Esophagus muscularis mucosa (tissue), 4 donors: ENCODE measurements around the gene RFC5. TPM values are rescaled to one million over a fixed set of nuclear protein-coding genes. Genes with fewer than 3 reads are reported as not detected.

Experiments
- DNase-seq: peaks from one replicate; pipeline ENCODE4 v3.0.0-alpha.2; 2017; ENCODE audit errors: extremely low spot score
- H3K27ac ChIP-seq, 4 donors: fragments of 200-600 bp; sonication (generic); replicated peaks in 1 of 4; 1 replicate in 3 of 4; 2 replicates in 1 of 4; pipeline ENCODE4 v1.5.1; 2016 to 2019; ENCODE audit warnings: mild to moderate bottlenecking in 1 of 4
- H3K27me3 ChIP-seq, 4 donors: fragments of 200-600 bp; sonication (generic); one replicate each; pipeline versions ENCODE4 v1.5.1 to v1.6.0; 2016 to 2019
- H3K36me3 ChIP-seq, 4 donors: fragments of 200-600 bp; sonication (generic); one replicate each; pipeline ENCODE4 v1.5.1; 2016 to 2019
- H3K4me1 ChIP-seq, 4 donors: fragments of 200-600 bp; sonication (generic); one replicate each; pipeline ENCODE4 v1.5.1; 2016 to 2019
- H3K4me3 ChIP-seq, 4 donors: fragments of 200-600 bp; sonication (generic); 1 replicate in 2 of 4; 2 replicates in 2 of 4; pipeline ENCODE4 v1.5.1; 2016 to 2019; ENCODE audit warnings: mild to moderate bottlenecking in 4 of 4, moderate library complexity in 1 of 4
- H3K9me3 ChIP-seq, 4 donors: fragments of 200-600 bp; sonication (generic); 1 replicate in 3 of 4; 2 replicates in 1 of 4; pipeline ENCODE4 v1.5.1; 2016 to 2019
- EP300 ChIP-seq: sonication (generic); formaldehyde crosslinking; IDR thresholded peaks from one replicate; pipeline ENCODE4 v1.6.1; 2017; ENCODE audit warnings: antibody characterized with exemption
- POLR2A ChIP-seq: fragments of 450-650 bp; IDR thresholded peaks from one replicate; pipeline ENCODE4 v1.6.1; 2017; ENCODE audit warnings: antibody characterized with exemption, moderate library complexity, mild to moderate bottlenecking, low read depth
- POLR2AphosphoS5 ChIP-seq, 2 donors: sonication (generic); formaldehyde crosslinking; IDR thresholded peaks; one replicate each; pipeline ENCODE4 v1.6.1; 2017; ENCODE audit warnings: antibody characterized with exemption in 2 of 2
- WGBS: methylation state at CpG from one replicate; pipeline ENCODE4 v1.1.5; 2018; 5-methylcytosine and 5-hydroxymethylcytosine counted together
- intact Hi-C: fragments of 100-400 bp; cut with DNase I; formaldehyde crosslinking; loops from one replicate; pipeline ENCODE4 v1.15.1; 2023
- total RNA-seq, 4 donors: library from RNA; depleted of rRNA; stranded (reverse); fragments of >200 nt; gene quantifications; one replicate each; pipeline versions ENCODE4 v1.1.0 to v1.2.1, GENCODE V29; 2016
- TF ChIP-seq, protein P1 (sequence below), 3 experiments: fragments of 200-600 bp in 2 of 3; fragments of 450-650 bp in 1 of 3; sonication (generic) in 2 of 3; IDR thresholded peaks; one replicate each; pipeline ENCODE4 v1.5.1; 2017 to 2019; ENCODE audit warnings: antibody characterized with exemption in 3 of 3, mild to moderate bottlenecking in 2 of 3, moderate library complexity in 1 of 3

RFC5 gene
- total RNA-seq, 4 donors from 2014 or later: 8.7 to 11.3 (median 10.0) TPM

- H3K4me1 ChIP-seq: peaks cover 58 to 75% (median 60%) of the 10 kb centered on the region in 4 donors
- no peaks in the 10 kb centered on the region for H3K27me3 ChIP-seq
- WGBS: 71% methylated on average over 13 of the region's 13 CpGs
- no peak overlapping the region for H3K4me3 ChIP-seq
- intact Hi-C loops: no loop called here
- no peaks in the 10 kb centered on the region for H3K9me3 ChIP-seq
- TF ChIP-seq, protein P1, sequence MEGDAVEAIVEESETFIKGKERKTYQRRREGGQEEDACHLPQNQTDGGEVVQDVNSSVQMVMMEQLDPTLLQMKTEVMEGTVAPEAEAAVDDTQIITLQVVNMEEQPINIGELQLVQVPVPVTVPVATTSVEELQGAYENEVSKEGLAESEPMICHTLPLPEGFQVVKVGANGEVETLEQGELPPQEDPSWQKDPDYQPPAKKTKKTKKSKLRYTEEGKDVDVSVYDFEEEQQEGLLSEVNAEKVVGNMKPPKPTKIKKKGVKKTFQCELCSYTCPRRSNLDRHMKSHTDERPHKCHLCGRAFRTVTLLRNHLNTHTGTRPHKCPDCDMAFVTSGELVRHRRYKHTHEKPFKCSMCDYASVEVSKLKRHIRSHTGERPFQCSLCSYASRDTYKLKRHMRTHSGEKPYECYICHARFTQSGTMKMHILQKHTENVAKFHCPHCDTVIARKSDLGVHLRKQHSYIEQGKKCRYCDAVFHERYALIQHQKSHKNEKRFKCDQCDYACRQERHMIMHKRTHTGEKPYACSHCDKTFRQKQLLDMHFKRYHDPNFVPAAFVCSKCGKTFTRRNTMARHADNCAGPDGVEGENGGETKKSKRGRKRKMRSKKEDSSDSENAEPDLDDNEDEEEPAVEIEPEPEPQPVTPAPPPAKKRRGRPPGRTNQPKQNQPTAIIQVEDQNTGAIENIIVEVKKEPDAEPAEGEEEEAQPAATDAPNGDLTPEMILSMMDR (IDR thresholded peaks at IDR 0.05): no peak
- TF ChIP-seq EP300 (no peak), POLR2AphosphoS5 (IDR thresholded peaks at IDR 0.05) (no peak), POLR2A (no peak)
- peaks cover 0 to 11% (median 8%) of the 10 kb centered on the region in 4 donors for H3K36me3 ChIP-seq
- peak overlapping the region; percentile 14 to 24 (median 14) for H3K27ac ChIP-seq
- DNase-seq: no peak
Measured at GRCh38 chr12:118055865-118056773, 39.6 kb downstream of the RFC5 start.

- peaks cover 48 to 72% (median 54%) of the 10 kb centered on the region in 4 donors for H3K4me1 ChIP-seq
Measured at GRCh38 chr12:118058227-118058626, 41.7 kb downstream of the RFC5 start.

DNA sequence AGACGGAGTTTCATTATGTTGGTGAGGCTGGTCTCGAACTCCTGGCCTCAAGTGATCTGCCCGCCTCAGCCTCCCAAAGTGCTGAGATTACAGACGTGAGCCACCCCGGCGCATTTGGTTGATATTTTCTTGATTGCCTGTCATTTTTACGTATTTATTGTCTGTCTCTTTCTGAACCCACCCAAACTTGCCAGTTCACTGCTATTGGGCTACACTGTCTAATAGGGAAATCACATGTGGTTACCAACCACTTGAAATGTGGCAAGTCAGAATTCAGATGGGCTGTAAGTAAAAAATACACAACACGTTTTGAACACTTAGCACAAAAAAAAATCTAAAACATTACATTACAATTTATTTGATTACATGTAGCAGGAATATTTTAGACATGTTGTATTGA is 42.4 kb downstream of the RFC5 start:
- no peak for TF ChIP-seq EP300
- TF ChIP-seq, protein P1 (IDR thresholded peaks at IDR 0.05): no peak
- no peak for TF ChIP-seq POLR2AphosphoS5 (IDR thresholded peaks at IDR 0.05)
- no peak for TF ChIP-seq POLR2A
- DNase-seq: no peak
- Histone ChIP-seq H3K9me3 (no peaks in the 10 kb centered on the region), H3K27ac (peak overlapping the region; percentile 96 to 97 (median 96)), H3K36me3 (no peaks in the 10 kb centered on the region), H3K4me3 (peak overlapping the region in 1 of 4 donors; percentile 85), H3K4me1 (peaks cover 42 to 72% (median 54%) of the 10 kb centered on the region in 4 donors), H3K27me3 (no peaks in the 10 kb centered on the region)
- intact Hi-C loops: no loop called here
- WGBS: 87% methylated on average over 8 of the region's 8 CpGs

More at GRCh38 chr12:118058227-118058626, 41.7 kb downstream of the RFC5 start:
- H3K4me3 ChIP-seq: no peak overlapping the region
- intact Hi-C loops: no loop called here
- no peak overlapping the region for H3K27ac ChIP-seq
- H3K9me3 ChIP-seq: no peaks in the 10 kb centered on the region
- no peak for DNase-seq
- WGBS: 89% methylated on average over 7 of the region's 7 CpGs
- TF ChIP-seq EP300: no peak
- no peak for TF ChIP-seq POLR2AphosphoS5 (IDR thresholded peaks at IDR 0.05)
- no peak for TF ChIP-seq POLR2A
- TF ChIP-seq, protein P1 (IDR thresholded peaks at IDR 0.05): no peak
- H3K36me3 ChIP-seq: no peaks in the 10 kb centered on the region
- H3K27me3 ChIP-seq: no peaks in the 10 kb centered on the region

DNA sequence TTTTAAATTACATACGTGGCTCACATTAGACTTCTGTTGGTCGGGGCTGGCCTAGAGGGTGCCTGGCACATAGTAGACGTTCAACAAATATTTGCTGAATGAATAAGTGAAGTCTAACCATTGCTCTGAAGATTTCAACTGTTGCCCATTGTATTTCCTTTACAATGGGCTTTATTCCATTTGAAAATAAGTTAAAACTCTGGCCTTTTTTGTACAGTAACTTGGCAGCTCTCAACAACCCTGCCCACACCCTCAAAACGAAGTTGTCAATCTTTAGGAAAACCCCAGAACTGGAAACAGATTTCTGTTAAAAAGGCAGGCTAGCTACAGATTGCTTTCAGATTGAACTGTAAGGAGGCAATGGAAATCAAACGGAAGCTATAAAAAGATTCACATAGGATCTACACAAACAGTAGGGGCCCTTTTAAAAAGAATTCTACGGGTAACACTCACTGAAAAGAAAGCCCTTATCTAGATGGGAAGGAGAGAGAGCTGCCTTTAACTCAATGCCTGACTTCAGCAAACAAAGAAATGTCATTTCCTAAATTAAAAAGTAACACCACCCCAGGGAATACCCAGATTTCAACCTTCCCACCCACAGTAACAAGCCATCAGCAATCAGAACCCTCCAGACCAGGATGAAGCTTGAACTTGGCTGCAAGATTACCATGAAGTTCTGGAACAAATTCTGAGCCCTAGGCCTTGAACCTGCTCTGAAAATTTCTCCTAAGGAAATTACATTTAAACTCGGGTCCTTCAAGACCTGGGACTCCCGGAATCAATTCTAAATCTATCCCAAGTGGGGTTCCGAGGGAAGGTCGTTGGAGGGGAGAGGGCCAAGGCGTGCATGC is 43.1 kb downstream of the RFC5 start:
- Histone ChIP-seq H3K27ac (peak overlapping the region; percentile 96 to 97 (median 96)), H3K9me3 (no peaks in the 10 kb centered on the region), H3K4me3 (peak overlapping the region; percentile 79 to 87 (median 82)), H3K27me3 (no peaks in the 10 kb centered on the region), H3K36me3 (no peaks in the 10 kb centered on the region), H3K4me1 (peaks cover 36 to 67% (median 55%) of the 10 kb centered on the region in 4 donors)
- no peak for DNase-seq
- intact Hi-C loops: loop anchor here (2.0 to 5.0 kb wide), 3 partner anchors 43 to 313 kb away; partner anchors contain the start of genes PEBP1 and TAOK3
- TF ChIP-seq EP300: no peak
- TF ChIP-seq POLR2AphosphoS5 (IDR thresholded peaks at IDR 0.05): peak in 1 of 2 donors; percentile 24
- 23% methylated on average over 11 of the region's 11 CpGs for WGBS
